ENCODE data around the gene ZNF397. TPM values are rescaled to one million over a fixed set of nuclear protein-coding genes. Genes with fewer than 3 reads are reported as not detected.
"Not testable (repeated sequence)": the region's sequence is repeated elsewhere in the genome, so short reads cannot be mapped to it uniquely, and the experiment has no call there.

Gene ZNF397
- total RNA-seq, 4 donors from 2014 or later = 35.4 to 54.5 (median 43.3) TPM

GRCh38 chr18:35201256-35201931 lies 39.4 kb upstream of the ZNF397 start:
- no peak overlapping the region for H3K4me3 ChIP-seq
- DNase-seq (ENCODE audit: low spot score in 2 of 2) = no peak
- no peak for TF ChIP-seq CTCF (IDR thresholded peaks at IDR 0.05)
- TF ChIP-seq POLR2A (IDR thresholded peaks at IDR 0.05) = no peak
- TF ChIP-seq EP300 (IDR thresholded peaks at IDR 0.05) = no peak
- peaks cover 0 to 10% (median 3%) of the 10 kb centered on the region in 4 donors for H3K9me3 ChIP-seq
- H3K27ac ChIP-seq = peak overlapping the region in 1 of 4 donors; percentile 22
- H3K27me3 ChIP-seq = no peaks in the 10 kb centered on the region
- WGBS, 2 donors = 57% methylated on average over 5 of the region's 5 CpGs
- H3K4me1 ChIP-seq = peaks cover 0 to 19% (median 6%) of the 10 kb centered on the region in 4 donors
- no peaks in the 10 kb centered on the region for H3K36me3 ChIP-seq

GRCh38 chr18:35203067-35203466 lies 37.8 kb upstream of the ZNF397 start:
- Histone ChIP-seq H3K27me3 (no peaks in the 10 kb centered on the region), H3K4me3 (no peak overlapping the region), H3K36me3 (no peaks in the 10 kb centered on the region), H3K27ac (peak overlapping the region in 2 of 4 donors; percentile 44 to 72), H3K9me3 (peaks cover 0 to 10% (median 3%) of the 10 kb centered on the region in 4 donors), H3K4me1 (peaks cover 0 to 19% (median 6%) of the 10 kb centered on the region in 4 donors)
- WGBS, 2 donors = 11% methylated on average over 3 of the region's 3 CpGs
- TF ChIP-seq EP300 (IDR thresholded peaks at IDR 0.05) (no peak), POLR2A (IDR thresholded peaks at IDR 0.05) (no peak), CTCF (IDR thresholded peaks at IDR 0.05) (no peak)
- DNase-seq (ENCODE audit: low spot score in 2 of 2) = no peak

- no peak for DNase-seq (ENCODE audit: low spot score in 2 of 2)
- H3K9me3 ChIP-seq = peaks cover 0 to 10% (median 3%) of the 10 kb centered on the region in 4 donors
- H3K4me3 ChIP-seq = no peak overlapping the region
- no peak for TF ChIP-seq CTCF (IDR thresholded peaks at IDR 0.05)
- TF ChIP-seq EP300 (IDR thresholded peaks at IDR 0.05) = no peak
- TF ChIP-seq POLR2A (IDR thresholded peaks at IDR 0.05) = no peak
- H3K27ac ChIP-seq = no peak overlapping the region
- H3K36me3 ChIP-seq = no peaks in the 10 kb centered on the region
- H3K27me3 ChIP-seq = no peaks in the 10 kb centered on the region
- 75 to 91% methylated on average over 2 of the region's 2 CpGs for WGBS, 2 donors
- peaks cover 0 to 19% (median 6%) of the 10 kb centered on the region in 4 donors for H3K4me1 ChIP-seq
Measured at GRCh38 chr18:35205199-35205712, 35.6 kb upstream of the ZNF397 start.

GRCh38 chr18:35205746-35206458 lies 34.9 kb upstream of the ZNF397 start:
- DNase-seq (ENCODE audit: low spot score in 2 of 2); H3K9me3 ChIP-seq; H3K36me3 ChIP-seq; H3K4me3 ChIP-seq; H3K27ac ChIP-seq; H3K27me3 ChIP-seq: not testable (repeated sequence)
- 91 to 95% methylated on average over 25 to 28 of the region's 30 CpGs for WGBS, 2 donors
- peaks cover 0 to 19% (median 6%) of the 10 kb centered on the region in 4 donors for H3K4me1 ChIP-seq

GRCh38 chr18:35215026-35215425 lies 25.8 kb upstream of the ZNF397 start:
- Histone ChIP-seq H3K4me1 (no peaks in the 10 kb centered on the region), H3K27ac (no peak overlapping the region), H3K36me3 (no peaks in the 10 kb centered on the region), H3K9me3 (no peaks in the 10 kb centered on the region), H3K27me3 (no peaks in the 10 kb centered on the region), H3K4me3 (no peak overlapping the region)
- no peak for DNase-seq (ENCODE audit: low spot score in 2 of 2)
- TF ChIP-seq POLR2A (IDR thresholded peaks at IDR 0.05) = no peak
- no peak for TF ChIP-seq EP300 (IDR thresholded peaks at IDR 0.05)
- TF ChIP-seq CTCF (IDR thresholded peaks at IDR 0.05) = no peak
- 95 to 96% methylated on average over 1 of the region's 1 CpG for WGBS, 2 donors

GRCh38 chr18:35216611-35217010 lies 24.2 kb upstream of the ZNF397 start:
- DNase-seq (ENCODE audit: low spot score in 2 of 2); H3K27me3 ChIP-seq: not testable (repeated sequence)
- WGBS, 2 donors = 83 to 85% methylated on average over 10 of the region's 10 CpGs

GRCh38 chr18:35219331-35219730 lies 21.5 kb upstream of the ZNF397 start:
- H3K4me1 ChIP-seq; H3K4me3 ChIP-seq; H3K9me3 ChIP-seq; DNase-seq (ENCODE audit: low spot score in 2 of 2); H3K27ac ChIP-seq; H3K36me3 ChIP-seq; H3K27me3 ChIP-seq: not testable (repeated sequence)
- WGBS, 2 donors = 75% methylated on average over 4 of the region's 4 CpGs

More at GRCh38 chr18:35216611-35217010, 24.2 kb upstream of the ZNF397 start:
- H3K36me3 ChIP-seq, H3K9me3 ChIP-seq, H3K4me1 ChIP-seq, H3K4me3 ChIP-seq, H3K27ac ChIP-seq: not testable (repeated sequence)
